Suprapubic skin (tissue), 3 donors: ENCODE data around the gene CD27.

ENCODE experiments used
- POLR2AphosphoS5 ChIP-seq, 3 donors: sonication (generic); formaldehyde crosslinking; IDR thresholded peaks; one replicate each; pipeline ENCODE4 v1.6.1; 2017; ENCODE audit warnings: antibody characterized with exemption in 3 of 3
- TF ChIP-seq, protein P1 (sequence below), 2 donors: fragments of 200-600 bp in 1 of 2; fragments of 450-650 bp in 1 of 2; sonication (generic) in 1 of 2; IDR thresholded peaks; one replicate each; pipeline ENCODE4 v1.5.1; 2016 to 2019; ENCODE audit warnings: antibody characterized with exemption in 2 of 2, mild to moderate bottlenecking in 1 of 2, moderate library complexity in 1 of 2

GRCh38 chr12:6488240-6488639, 43.5 kb downstream of the CD27 start:
- TF ChIP-seq, protein P1, sequence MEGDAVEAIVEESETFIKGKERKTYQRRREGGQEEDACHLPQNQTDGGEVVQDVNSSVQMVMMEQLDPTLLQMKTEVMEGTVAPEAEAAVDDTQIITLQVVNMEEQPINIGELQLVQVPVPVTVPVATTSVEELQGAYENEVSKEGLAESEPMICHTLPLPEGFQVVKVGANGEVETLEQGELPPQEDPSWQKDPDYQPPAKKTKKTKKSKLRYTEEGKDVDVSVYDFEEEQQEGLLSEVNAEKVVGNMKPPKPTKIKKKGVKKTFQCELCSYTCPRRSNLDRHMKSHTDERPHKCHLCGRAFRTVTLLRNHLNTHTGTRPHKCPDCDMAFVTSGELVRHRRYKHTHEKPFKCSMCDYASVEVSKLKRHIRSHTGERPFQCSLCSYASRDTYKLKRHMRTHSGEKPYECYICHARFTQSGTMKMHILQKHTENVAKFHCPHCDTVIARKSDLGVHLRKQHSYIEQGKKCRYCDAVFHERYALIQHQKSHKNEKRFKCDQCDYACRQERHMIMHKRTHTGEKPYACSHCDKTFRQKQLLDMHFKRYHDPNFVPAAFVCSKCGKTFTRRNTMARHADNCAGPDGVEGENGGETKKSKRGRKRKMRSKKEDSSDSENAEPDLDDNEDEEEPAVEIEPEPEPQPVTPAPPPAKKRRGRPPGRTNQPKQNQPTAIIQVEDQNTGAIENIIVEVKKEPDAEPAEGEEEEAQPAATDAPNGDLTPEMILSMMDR (IDR thresholded peaks at IDR 0.05) = no peak
- TF ChIP-seq POLR2AphosphoS5 (IDR thresholded peaks at IDR 0.05) = no peak
